TTC549 (cell line): ENCODE measurements around the gene SGCD.

Experiments used
- FAIRE-seq: peaks from 2 replicates; lab custom pipeline; 2012; peaks lifted over from hg19 to GRCh38; lab: Jason Lieb, UNC

Gene SGCD

DNA sequence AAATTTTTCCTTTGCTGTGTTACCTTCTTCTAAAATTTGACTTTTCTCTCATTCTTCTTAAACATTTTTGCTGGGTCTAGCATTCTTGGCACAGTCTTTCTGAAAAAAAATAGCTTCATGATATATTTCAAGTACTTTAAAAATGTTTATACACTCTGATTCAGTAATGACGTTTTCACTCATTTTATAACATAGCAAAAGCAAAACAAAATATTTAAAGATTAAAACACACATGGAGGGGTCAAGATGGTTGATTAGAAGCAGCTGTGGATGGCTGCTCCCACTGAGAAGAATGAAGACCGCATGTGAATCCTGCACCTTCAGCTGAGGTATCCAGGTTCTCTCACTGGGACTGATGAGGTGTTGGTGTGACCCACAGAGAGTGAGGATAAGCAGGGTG, 188.2 kb downstream of the SGCD start:
- FAIRE-seq = no peak

DNA sequence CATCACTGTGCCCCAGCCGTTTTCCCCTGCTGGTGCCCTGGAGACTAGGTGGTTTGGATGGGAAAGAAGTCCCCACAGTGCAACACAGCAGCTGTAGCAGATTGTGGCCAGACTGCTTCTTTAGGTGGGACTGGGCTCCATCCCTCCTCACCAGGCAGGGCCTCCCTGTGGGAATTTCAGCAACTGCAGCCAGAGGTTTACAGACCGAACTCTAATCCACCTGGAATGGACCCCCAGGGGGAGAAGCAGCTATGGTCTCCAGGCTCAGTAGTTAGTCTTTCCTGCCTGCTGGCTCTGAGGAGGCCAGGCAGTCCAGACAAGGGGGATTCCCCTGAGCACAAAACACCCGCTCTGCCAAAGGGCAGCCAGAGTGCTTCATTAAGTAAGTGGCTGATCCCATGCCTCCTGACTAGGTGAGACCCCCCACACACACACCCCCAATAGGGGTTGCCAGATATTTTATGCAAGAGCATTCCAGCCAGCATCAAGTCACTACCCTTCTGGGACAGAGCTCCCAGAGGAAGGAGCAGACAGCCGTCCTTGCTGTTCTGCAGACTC, 188.9 kb downstream of the SGCD start:
- FAIRE-seq = no peak

DNA sequence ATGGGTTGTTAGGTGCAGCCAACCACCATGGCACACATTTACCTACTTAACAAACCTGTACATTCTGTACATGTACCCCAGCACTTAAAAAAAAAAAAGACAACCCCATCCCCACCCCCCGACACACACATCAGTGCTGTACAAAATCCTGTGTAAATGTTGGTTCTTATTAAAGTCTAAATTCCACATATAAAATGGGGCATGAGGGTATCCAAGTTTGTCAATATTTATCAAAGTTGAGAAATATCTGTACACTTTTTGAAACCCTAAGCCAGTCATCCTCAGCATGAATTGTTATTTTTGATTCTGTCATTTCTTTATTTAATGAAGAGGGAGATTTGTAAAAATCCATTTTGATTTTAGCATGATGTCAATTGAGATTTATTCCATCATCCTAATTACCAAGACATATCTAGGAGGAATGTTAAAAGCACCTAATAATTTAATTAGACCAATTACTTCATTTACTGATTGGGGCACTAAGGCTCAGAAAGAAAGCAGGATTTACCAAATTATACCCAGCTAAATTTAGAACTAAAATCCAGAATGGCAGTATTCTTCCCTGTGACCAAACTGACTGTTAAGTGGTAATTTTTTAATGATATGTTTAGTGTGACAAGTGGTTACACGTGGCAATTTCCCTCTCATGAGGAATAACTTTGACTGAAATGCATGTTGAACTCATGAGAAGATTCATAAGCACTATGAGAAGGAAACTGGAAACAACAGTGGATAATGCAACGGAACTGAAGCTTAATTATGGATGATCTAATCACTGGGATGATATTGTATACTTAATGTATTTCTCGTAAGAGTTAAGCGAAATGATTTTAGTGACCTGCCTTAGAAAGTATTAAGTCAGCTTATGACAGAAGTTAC, 195.9 kb downstream of the SGCD start:
- FAIRE-seq = no peak

DNA sequence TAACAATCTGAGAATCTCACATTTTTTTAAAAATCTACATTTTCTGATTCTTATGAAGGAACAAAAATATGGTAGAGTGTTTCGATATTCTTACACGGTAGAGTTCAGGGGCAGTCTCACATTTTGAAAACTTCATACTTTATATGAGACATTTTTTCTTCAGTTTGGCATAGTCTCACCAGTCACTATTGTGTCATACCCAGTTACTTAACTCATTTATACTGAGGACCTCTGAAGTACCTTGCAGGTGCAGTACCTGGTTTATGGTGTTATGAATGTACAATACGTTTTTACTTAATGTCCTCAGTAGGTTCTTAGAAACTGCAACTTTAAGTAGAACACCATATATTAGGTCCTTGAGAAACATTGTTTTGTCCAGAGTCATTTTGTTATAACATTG, 196.6 kb downstream of the SGCD start:
- no peak for FAIRE-seq

DNA sequence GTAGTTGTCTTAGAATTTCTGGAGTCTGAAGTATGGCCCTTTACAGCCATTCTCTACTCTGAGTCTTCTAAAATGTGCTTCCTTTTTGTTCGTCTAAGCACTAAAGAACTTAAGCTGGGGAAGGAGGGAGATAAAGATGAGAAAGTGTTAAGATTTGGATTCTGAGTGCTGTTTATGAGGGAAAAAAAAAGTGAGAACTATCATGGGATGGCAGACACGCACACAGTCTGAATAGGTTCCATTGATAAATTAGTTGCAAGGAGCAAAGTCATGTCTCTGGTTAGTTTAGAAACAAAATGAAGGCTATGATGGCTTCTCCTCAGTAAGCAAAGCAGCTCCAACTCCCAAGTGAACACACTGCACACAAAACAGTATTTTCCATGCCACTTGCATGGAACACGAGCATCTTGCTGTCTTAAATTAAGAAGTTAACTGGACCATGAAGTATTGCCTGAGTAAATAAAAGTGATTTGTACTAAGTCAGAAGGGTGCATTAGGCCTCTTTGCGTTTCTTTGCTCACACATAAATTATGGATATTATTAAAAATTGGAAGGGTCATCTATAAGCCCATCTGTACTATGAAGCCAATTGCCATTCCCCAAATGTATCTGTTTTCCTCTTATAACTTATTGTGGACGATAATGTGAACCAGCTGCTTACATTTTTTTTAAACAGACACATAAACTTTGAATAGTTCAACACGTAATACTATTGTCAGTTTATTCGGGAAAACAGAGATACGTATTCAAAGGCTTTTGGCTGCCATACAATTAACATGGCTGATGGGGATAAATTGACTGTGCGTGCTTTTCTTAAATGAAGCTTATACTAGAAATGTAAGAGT, 199.3 kb downstream of the SGCD start:
- no peak for FAIRE-seq

DNA sequence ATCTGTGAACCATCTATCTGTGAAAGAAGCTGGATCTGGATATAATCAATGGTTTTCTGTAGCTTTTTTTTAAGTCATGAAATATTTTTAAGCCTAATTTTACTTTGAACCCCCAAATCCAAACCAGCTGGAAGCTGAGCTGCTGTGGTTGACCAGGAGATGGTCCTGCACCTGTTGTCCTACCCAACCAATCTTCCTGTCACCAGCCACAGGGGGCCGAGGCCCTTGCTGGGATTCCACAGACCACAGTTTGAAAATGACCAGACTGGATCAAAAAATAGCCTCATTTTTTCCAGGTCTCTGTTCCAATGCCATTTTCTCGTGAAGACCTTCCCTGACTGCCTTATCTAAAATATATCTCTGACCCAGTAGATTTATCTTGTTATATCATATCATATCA, 200.6 kb downstream of the SGCD start:
- no peak for FAIRE-seq

DNA sequence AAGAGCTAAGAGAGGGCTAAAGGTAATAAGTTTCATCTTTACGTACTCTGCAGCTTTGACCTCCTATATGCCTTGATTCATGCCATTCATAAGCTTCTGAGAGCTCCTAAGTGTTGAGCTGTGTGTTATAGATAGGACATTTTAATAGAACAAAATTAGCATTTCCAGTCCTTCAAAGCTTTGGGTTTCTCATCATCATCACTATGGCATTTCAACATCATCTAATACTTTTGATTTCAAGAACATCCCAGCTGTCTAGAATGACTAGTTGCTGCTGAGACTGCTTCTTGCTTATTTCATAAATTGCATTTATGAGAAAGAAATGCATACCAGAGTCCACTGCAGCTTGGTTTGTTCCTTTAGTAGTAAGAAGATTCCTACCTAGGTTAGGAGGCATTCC, 201.7 kb downstream of the SGCD start:
- no peak for FAIRE-seq

DNA sequence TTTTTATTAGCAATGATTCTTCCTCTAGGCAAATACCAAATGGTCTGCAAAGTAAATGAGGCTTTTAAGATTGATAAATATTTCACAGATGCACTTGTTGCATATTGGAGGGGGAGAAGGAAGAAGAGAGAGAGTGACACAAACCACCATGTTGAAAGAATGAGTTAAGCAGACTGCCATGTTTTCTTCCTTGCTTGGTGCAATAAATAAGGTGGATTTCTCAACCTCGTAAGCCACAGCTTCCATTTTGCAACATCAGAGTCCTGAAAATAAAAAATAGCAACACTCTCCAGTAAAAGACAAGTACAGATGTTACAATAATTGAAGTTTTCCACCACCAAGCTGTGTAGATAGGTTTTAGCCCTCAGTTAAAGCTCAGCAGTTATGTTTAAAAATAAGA, 202.9 kb downstream of the SGCD start:
- FAIRE-seq = no peak

DNA sequence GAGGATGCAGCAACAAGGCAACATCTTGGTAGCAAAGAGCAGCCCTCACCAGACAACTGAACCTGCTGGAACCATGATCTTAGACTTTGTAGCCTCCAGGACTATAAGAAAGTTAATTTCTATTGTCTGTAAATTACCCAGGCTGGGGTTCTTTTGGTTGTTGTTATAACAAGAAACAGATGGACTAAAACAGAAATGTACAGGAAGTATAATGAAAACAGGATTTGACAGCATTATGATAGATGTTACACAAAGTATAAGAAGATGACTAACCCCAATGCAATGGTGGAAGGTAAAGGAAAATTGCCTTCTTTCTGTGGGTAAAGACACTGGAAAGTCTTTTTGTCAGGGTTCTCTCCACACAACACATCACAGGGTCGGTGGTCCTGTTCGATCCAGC, 204.2 kb downstream of the SGCD start:
- no peak for FAIRE-seq

DNA sequence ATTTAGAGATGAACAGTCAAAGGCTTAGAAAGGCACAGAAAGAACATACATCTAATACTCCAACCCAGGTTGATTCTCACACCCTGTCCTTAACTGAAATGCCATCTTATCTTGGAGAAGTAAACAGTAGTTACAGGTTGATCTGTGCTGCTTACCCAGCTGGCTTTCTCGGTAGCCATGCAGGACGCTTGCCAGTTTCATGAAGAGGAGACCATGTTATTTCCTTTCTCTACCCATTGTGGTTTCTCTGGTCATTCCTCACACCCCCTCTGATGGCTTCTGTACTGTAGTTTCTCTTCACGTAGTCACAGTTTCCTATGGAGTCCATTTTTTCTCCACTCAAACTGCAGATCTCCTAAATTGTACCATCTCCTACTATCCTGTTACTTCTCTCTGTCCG, 206.0 kb downstream of the SGCD start:
- FAIRE-seq = no peak

DNA sequence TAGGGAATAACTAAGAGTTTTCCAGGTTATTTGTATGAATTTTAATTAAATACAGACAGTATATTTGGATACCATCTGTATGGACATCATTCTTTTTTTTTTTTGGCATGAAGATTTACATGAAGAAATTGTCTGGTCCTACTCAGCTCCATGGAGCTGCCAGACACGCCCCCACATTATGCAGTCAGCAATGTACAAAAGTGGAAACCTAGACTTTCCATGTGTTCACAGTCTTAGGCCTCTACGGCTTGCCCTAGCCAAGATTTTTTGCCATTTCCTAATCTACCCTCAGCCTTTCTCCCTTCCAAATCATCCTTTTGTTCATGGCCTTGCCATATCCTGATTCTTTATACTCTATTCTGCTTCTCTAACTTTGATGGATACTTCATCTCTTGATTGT, 207.1 kb downstream of the SGCD start:
- no peak for FAIRE-seq

DNA sequence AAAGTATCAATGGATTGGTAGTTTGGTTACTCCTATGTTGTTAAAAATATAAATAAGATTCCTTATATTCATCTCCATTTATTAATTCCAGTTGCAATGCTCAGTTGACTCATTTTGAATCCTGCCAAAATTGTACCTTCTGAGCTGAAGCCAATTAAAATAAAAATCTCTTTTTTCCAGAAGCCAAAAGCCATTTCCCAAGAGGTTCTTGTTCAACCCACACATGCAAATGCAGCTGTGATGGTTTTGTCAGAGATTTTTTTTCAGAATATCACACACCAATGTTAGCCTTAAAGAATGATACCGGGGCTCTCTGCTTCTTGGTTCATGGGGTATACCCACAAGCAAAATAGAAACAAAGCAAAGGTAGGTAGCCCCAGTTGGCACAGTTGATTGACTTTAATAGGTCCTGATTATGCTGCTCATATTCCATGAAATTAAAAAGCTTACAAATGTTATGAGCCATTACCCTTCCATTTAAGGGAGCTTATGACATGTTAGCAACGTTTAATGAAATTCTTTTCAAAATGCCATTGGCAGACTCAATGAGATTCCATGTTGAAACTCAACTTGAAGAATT, 208.0 kb downstream of the SGCD start:
- no peak for FAIRE-seq

DNA sequence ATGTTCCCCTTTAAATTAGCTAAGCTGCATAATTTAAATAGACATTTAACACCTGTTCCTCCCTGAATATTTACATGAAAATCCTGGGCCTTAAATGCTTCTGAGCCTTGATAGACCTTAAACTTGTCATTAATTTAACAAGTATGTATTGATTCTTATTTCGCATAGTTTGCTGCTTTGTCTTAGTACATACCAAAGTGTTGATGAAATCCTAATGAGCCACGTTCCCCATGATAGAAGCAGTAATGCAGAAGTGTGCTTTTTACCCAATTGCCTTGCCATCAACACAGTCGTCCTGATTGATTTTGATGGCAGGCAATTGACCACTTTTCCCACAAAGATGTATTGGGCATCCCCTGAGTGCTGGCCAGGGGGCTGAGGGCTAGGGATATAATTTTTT, 213.5 kb downstream of the SGCD start:
- no peak for FAIRE-seq

DNA sequence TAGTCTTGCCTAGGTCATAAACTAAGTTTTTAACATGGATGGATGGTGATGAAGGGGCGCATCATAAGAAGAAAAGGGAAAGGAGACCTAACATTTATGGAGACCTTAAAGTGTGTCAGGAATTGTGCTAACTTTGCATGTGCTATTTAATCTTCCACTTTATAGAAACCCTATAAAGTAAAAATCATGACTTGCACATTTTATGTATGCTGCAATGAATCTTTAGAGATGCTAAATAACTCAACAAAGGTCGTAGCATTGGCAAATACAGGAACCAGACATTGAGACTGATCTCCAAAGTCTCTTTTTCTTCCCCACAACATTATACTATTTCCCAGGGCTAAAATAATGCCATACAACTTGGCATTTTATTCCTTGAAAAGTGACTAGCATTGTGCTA, 214.6 kb downstream of the SGCD start:
- FAIRE-seq = no peak

DNA sequence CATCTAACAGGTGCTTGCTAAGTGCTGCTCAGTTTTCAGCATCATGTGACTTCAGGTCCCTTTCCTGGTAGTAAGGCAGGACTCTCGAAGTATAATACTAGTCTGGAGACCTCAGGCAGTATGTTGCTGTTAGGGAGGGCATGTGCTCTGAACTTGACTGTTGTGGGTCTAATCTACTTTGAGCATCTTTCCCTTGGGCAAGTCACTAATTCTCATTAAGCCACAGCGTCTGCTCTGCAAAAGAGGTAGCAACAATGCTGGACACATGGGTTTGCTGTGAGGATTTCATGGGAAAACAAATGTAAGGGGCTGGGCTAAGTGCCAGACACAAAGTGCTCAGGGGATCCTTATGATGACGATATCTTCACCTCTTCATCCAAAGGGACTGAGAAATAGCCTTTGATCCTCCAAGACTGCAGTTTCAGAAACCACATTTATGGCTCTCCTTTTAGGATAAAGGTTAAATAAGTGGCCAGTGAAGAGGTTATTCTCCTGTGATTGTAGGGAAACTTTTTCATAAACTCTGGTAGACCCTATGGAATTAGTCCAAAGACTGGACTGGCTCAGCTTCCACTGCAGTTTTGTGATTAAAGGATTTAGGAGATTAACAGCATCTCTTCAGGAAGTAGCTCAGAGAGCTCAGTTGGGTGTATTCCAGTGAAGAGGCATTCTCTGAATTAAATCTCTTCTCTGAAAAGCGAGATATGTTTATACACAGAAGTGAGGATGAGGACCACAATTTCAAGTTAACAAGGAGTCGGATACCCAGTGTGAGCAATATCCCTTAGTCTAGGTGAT, 216.6 kb downstream of the SGCD start:
- FAIRE-seq = no peak

DNA sequence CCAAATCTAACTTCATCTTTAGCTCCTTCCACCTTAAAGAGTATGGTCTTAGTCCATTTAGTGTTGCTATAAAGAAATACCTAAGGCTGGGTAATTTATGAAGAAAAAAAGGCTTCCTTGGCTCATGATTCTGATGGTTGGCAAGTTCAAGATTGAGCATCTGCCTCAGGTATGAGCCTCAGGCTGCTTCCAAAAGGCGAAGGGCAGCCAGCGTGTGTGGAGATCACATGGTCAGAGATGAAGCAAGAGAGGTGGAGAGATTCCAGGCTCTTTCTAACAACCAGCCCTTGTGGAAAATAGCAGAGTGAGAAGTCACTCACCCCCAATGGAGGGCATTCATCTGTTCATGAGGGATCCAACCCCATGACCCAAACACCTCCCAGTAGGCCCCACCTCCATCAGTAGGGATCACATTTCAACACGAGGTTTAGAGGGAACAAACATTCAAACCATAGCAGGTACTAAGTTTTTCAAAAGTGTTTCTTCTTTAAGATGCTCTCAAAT, 225.9 kb downstream of the SGCD start:
- FAIRE-seq = no peak

DNA sequence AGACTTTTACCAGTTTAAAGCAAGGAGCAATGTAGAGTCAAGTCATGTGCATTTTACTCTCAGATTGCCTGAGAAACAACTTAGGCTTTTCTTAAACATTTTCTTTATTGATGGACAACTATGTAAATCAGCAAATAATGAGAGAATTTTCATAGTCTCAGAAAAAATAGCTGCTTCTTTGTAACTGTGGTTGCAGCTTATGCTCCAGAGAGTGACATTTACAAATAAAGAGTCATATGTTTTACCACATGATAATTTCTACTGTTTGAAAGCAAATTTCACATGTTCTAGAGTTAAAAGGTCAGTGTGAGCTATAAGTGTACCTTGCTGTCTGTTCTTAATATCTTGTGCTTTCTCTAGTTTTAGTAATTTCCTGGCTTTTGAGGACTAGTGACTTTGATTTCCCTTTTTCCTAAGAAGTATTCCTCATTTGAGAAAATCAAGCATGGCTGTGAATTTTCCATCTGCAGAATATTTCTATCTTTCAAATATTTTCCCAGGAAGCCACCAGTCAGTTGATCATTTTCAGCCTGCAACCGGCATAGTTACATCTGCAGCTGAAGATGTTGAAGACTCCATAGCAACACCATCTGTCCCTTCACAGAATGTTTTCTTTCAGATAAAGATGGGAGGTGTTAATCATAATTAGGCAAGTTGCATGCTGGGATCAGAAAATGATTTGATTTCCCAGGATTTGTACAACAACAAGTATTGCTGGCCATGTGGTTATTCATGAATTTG, 229.9 kb downstream of the SGCD start:
- no peak for FAIRE-seq

DNA sequence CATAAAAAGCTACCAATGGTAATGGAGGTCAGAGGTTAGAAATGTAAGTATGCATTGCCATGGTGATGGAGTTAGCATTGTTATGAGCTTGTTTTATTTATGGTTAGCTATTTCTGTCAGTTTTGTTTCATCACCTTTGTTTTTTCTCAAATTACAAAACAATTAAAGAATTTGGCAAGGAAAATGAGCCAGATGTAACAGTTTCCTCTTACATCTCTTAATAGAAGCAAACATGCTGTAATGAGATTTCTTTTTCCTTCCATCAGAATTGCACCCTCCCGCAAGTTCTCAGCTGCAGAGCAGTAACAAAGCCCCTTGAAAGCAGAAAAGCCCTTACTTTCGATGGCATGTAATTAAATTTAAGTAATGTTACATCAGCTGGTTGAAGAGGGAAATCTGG, 233.0 kb downstream of the SGCD start:
- no peak for FAIRE-seq

DNA sequence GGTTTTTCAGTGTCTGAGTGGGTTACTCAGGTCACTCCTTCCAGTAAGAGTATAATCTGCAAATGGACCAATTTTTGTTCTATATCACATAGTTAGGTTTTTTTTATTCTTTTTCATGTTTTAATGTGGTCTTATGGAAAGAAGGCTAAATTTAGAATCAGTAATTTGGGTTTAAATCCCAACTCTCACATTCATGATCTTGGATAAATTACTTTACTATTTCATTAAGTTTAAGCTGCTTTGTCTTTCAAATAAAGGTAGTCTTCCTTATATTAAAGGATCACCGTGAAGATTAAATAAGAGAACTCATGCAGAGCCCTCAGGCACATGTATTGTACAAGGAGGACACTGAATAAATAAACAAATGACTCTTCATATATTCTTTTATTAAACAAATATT, 234.7 kb downstream of the SGCD start:
- FAIRE-seq = no peak

DNA sequence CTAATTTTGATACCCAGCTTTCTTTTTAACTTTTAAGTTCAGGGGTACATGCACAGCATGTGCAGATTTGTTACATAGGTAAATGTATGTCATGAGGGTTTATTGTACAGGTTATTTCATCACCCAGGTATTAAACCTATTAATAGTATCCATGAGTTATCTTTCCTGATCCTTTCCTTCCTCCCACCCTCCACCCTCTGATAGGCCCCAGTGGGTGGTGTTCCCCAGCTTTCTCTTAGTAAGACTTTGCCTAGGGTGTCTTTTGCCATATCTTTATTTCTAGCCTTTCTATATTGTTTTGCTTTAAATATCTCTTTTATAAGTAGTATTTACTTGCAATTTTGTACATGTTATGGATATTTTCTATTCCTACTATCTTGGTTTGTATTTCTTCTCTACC, 243.7 kb downstream of the SGCD start:
- no peak for FAIRE-seq

DNA sequence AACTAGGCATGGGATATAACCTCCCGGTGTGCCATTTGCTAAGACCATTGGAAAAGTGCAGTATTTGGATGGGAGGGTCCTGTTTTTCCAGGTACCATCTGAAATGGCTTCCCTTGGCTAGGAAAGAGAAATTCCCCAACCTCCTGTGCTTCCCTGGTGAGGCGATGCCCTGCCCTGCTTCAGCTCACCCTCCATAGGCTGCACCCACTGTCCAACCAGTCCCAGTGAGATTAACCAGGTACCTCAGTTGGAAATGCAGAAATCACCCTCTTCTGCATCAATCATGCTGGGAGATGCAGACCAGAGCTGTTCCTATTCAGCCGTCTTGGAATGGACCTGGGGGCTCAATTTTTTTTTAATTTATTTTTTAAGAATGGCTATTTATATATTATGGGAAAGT, 254.8 kb downstream of the SGCD start:
- no peak for FAIRE-seq
